Upper lobe of left lung (tissue), 4 donors: Measurements from ENCODE around the gene XAB2.

Experiments
- CTCF ChIP-seq, 6 experiments: fragments of 450-650 bp in 4 of 6; fragments of 200-600 bp in 2 of 6; sonication (generic) in 2 of 6; IDR thresholded peaks; one replicate each; pipeline ENCODE4 v1.5.1; 2016 to 2019; ENCODE audit warnings: antibody characterized with exemption in 6 of 6
- EP300 ChIP-seq, 4 donors: sonication (generic); formaldehyde crosslinking; IDR thresholded peaks; one replicate each; pipeline ENCODE4 v1.5.1; 2017; ENCODE audit warnings: antibody characterized with exemption in 4 of 4, control low read depth in 2 of 4
- POLR2A ChIP-seq, 4 donors: fragments of 450-650 bp; IDR thresholded peaks; one replicate each; pipeline ENCODE4 v1.5.1; 2016 to 2017; ENCODE audit warnings: antibody characterized with exemption in 4 of 4, mild to moderate bottlenecking in 2 of 4
- POLR2AphosphoS5 ChIP-seq, 2 donors: sonication (generic); formaldehyde crosslinking; IDR thresholded peaks; one replicate each; pipeline ENCODE4 v1.5.1; 2017; ENCODE audit warnings: antibody characterized with exemption in 2 of 2

GRCh38 chr19:7641290-7642276 lies 12.2 kb upstream of the XAB2 start:
- no peak for TF ChIP-seq EP300 (IDR thresholded peaks at IDR 0.05)
- no peak for TF ChIP-seq CTCF (IDR thresholded peaks at IDR 0.05)
- TF ChIP-seq POLR2AphosphoS5 (IDR thresholded peaks at IDR 0.05) = no peak
- TF ChIP-seq POLR2A (IDR thresholded peaks at IDR 0.05) = no peak
